HG03520 (cell line): ENCODE results near the gene TMEM89.
A peak's percentile ranks its signal among the peaks of the same experiment; 100 is the strongest.

Experiments
- ATAC-seq: cut with Tn5 transposase; IDR thresholded peaks from one replicate; pipeline ENCODE4 v1.9.1; 2021; ENCODE audit warnings: mild to moderate bottlenecking, moderate library complexity; ENCODE audit not compliant: unreplicated experiment

The TMEM89 gene

GRCh38 chr3:48621461-48621869 is at the start of gene TMEM89:
Gene TMEM89, minus strand, starts transcription at chr3:48621769. Its CDS starts 13 bp downstream, at chr3:48621756.
- ATAC-seq = no peak

GRCh38 chr3:48664929-48665328 is 43.4 kb upstream of the TMEM89 start:
- ATAC-seq = no peak

GRCh38 chr3:48664313-48664644 is 42.7 kb upstream of the TMEM89 start:
- ATAC-seq = no peak

GRCh38 chr3:48663489-48664312 is 42.1 kb upstream of the TMEM89 start:
- peak; percentile 79 for ATAC-seq

GRCh38 chr3:48662753-48663488 is 41.4 kb upstream of the TMEM89 start, which contains the start of gene CELSR3:
Gene CELSR3, minus strand, starts transcription at chr3:48662886. Its CDS starts 252 bp downstream, at chr3:48662634.
- ATAC-seq = no peak

- ATAC-seq = no peak
These were observed 40.7 kb upstream of the TMEM89 start for GRCh38 chr3:48662145-48662752.

GRCh38 chr3:48661501-48662144 is 40.1 kb upstream of the TMEM89 start:
- no peak for ATAC-seq

GRCh38 chr3:48660800-48661400 is 39.3 kb upstream of the TMEM89 start:
- ATAC-seq = no peak

GRCh38 chr3:48656841-48657281 is 35.3 kb upstream of the TMEM89 start:
- ATAC-seq = no peak

- no peak for ATAC-seq
These were observed 34.7 kb upstream of the TMEM89 start for GRCh38 chr3:48656061-48656840.

GRCh38 chr3:48655606-48656005 is 34.0 kb upstream of the TMEM89 start:
- no peak for ATAC-seq

- no peak for ATAC-seq
These were observed 33.5 kb upstream of the TMEM89 start for GRCh38 chr3:48655063-48655462.

- no peak for ATAC-seq
These were observed 31.6 kb upstream of the TMEM89 start for GRCh38 chr3:48652923-48653715.

- no peak for ATAC-seq
These were observed 30.2 kb upstream of the TMEM89 start for GRCh38 chr3:48651771-48652170.

- no peak for ATAC-seq
These were observed 29.2 kb upstream of the TMEM89 start for GRCh38 chr3:48650723-48651122.

- ATAC-seq = no peak
These were observed 26.8 kb upstream of the TMEM89 start for GRCh38 chr3:48648188-48648850.

GRCh38 chr3:48647714-48648113 is 26.1 kb upstream of the TMEM89 start:
- ATAC-seq = no peak

- no peak for ATAC-seq
These were observed 23.6 kb upstream of the TMEM89 start for GRCh38 chr3:48644898-48645760.
